Measurements from ENCODE around the gene TENM3.

Gene TENM3

GRCh38 chr4:182717788-182718583 lies 474.8 kb downstream of the TENM3 start:
- H3K4me1 ChIP-seq (ENCODE audit: control insufficient read depth, insufficient read depth, low read length): no peaks in the 10 kb centered on the region
- H3K9ac ChIP-seq (ENCODE audit: low read length in 2 of 2): no peak overlapping the region
- no peaks in the 10 kb centered on the region for H3K27me3 ChIP-seq (ENCODE audit: control insufficient read depth in 1 of 2, insufficient read depth in 2 of 2, low read length in 2 of 2)
- H3K27ac ChIP-seq (ENCODE audit: low read length): no peak overlapping the region
- no peaks in the 10 kb centered on the region for H3K9me3 ChIP-seq (ENCODE audit: control insufficient read depth in 2 of 2, low read length in 2 of 2)
- no peaks in the 10 kb centered on the region for H3K36me3 ChIP-seq (ENCODE audit: control insufficient read depth in 2 of 2, insufficient read depth in 2 of 2, low read length in 2 of 2)
- H3K4me3 ChIP-seq (ENCODE audit: low read length in 2 of 2): no peak overlapping the region

GRCh38 chr4:182724414-182724813 lies 481.2 kb downstream of the TENM3 start:
- Histone ChIP-seq H3K9ac (ENCODE audit: low read length in 2 of 2) (no peak overlapping the region), H3K27ac (ENCODE audit: low read length) (no peak overlapping the region), H3K4me3 (ENCODE audit: low read length in 2 of 2) (no peak overlapping the region), H3K27me3 (ENCODE audit: control insufficient read depth in 1 of 2, insufficient read depth in 2 of 2, low read length in 2 of 2) (no peaks in the 10 kb centered on the region), H3K4me1 (ENCODE audit: control insufficient read depth, insufficient read depth, low read length) (no peaks in the 10 kb centered on the region), H3K9me3 (ENCODE audit: control insufficient read depth in 2 of 2, low read length in 2 of 2) (no peaks in the 10 kb centered on the region), H3K36me3 (ENCODE audit: control insufficient read depth in 2 of 2, insufficient read depth in 2 of 2, low read length in 2 of 2) (no peaks in the 10 kb centered on the region)

DNA sequence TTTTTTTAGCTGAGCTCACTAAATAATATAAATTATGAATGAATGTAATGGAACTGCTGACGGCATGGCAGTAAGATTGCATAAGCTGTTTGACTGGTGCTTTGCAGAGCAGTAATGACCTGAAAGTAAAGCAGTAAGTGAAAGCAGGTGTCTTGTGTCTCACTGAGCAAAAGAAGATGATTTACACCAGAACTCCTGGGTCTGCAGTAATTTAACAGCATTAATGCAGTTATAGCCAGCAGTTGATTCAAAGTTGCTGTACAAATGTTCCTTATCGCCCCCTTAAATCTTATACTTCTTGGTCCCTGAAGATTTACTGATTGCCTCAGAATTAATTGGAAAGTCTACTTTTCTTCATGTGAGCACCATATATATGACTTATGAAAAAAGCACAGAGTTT lies 486.3 kb downstream of the TENM3 start:
- Histone ChIP-seq H3K9ac (ENCODE audit: low read length in 2 of 2) (no peak overlapping the region), H3K27me3 (ENCODE audit: control insufficient read depth in 1 of 2, insufficient read depth in 2 of 2, low read length in 2 of 2) (no peaks in the 10 kb centered on the region), H3K4me3 (ENCODE audit: low read length in 2 of 2) (no peak overlapping the region), H3K9me3 (ENCODE audit: control insufficient read depth in 2 of 2, low read length in 2 of 2) (no peaks in the 10 kb centered on the region), H3K4me1 (ENCODE audit: control insufficient read depth, insufficient read depth, low read length) (no peaks in the 10 kb centered on the region), H3K36me3 (ENCODE audit: control insufficient read depth in 2 of 2, insufficient read depth in 2 of 2, low read length in 2 of 2) (no peaks in the 10 kb centered on the region), H3K27ac (ENCODE audit: low read length) (no peak overlapping the region)

DNA sequence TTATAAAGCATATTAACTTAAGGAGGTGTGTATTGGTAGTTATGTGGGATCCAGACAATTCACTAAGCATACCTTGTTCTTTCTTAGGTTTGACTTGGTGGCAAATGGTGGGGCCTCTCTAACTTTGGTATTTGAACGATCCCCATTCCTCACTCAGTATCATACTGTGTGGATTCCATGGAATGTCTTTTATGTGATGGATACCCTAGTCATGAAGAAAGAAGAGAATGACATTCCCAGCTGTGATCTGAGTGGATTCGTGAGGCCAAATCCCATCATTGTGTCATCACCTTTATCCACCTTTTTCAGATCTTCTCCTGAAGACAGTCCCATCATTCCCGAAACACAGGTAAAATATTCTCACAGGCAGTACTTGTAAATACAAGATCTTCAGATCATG lies 487.6 kb downstream of the TENM3 start:
- Histone ChIP-seq H3K9me3 (ENCODE audit: control insufficient read depth in 2 of 2, low read length in 2 of 2) (no peaks in the 10 kb centered on the region), H3K27ac (ENCODE audit: low read length) (no peak overlapping the region)

GRCh38 chr4:182736207-182736606 lies 493.0 kb downstream of the TENM3 start:
- no peak overlapping the region for H3K4me3 ChIP-seq (ENCODE audit: low read length in 2 of 2)
- no peaks in the 10 kb centered on the region for H3K36me3 ChIP-seq (ENCODE audit: control insufficient read depth in 2 of 2, insufficient read depth in 2 of 2, low read length in 2 of 2)
- no peaks in the 10 kb centered on the region for H3K27me3 ChIP-seq (ENCODE audit: control insufficient read depth in 1 of 2, insufficient read depth in 2 of 2, low read length in 2 of 2)
- H3K9ac ChIP-seq (ENCODE audit: low read length in 2 of 2): no peak overlapping the region
- H3K27ac ChIP-seq (ENCODE audit: low read length): no peak overlapping the region
- H3K9me3 ChIP-seq (ENCODE audit: control insufficient read depth in 2 of 2, low read length in 2 of 2): no peaks in the 10 kb centered on the region
- H3K4me1 ChIP-seq (ENCODE audit: control insufficient read depth, insufficient read depth, low read length): no peaks in the 10 kb centered on the region

More for the DNA sequence above, 487.6 kb downstream of the TENM3 start:
- Histone ChIP-seq H3K9ac (ENCODE audit: low read length in 2 of 2) (no peak overlapping the region), H3K4me3 (ENCODE audit: low read length in 2 of 2) (no peak overlapping the region), H3K36me3 (ENCODE audit: control insufficient read depth in 2 of 2, insufficient read depth in 2 of 2, low read length in 2 of 2) (no peaks in the 10 kb centered on the region), H3K4me1 (ENCODE audit: control insufficient read depth, insufficient read depth, low read length) (no peaks in the 10 kb centered on the region), H3K27me3 (ENCODE audit: control insufficient read depth in 1 of 2, insufficient read depth in 2 of 2, low read length in 2 of 2) (no peaks in the 10 kb centered on the region)

DNA sequence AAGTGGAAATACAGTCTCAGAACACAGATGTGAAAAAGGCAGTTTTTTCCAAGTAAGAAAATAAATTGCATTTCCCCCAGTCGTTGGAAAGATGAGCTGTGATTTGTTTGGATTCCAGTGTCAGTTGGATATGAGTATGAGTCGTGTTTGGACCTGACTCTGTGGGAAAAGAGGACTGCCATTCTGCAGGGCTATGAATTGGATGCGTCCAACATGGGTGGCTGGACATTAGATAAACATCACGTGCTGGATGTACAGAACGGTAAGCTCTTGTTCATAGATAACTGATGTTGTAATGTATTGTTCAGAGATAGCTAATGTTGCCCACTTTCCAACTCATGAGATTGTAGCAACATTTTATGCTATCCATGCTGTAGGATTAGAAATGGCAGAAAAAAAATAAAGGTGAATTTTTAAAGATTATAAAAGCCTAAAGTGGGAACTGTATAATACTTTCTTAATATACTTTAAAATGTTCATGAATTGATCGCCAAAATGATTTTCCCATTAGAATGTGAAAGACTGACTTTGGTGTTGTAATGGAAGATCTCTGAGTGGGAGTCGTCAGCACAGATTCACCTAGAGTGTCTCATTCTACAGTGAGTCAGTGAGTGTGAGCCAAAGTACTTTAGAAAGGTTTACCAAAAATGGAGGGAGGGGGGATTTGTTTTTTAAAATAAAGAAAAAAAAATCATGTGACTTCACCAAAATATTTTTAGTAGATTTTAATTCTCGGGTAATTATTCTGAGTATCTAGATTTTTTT lies 495.3 kb downstream of the TENM3 start:
- no peaks in the 10 kb centered on the region for H3K36me3 ChIP-seq (ENCODE audit: control insufficient read depth in 2 of 2, insufficient read depth in 2 of 2, low read length in 2 of 2)
- H3K27ac ChIP-seq (ENCODE audit: low read length): no peak overlapping the region
- H3K4me3 ChIP-seq (ENCODE audit: low read length in 2 of 2): no peak overlapping the region
- no peaks in the 10 kb centered on the region for H3K9me3 ChIP-seq (ENCODE audit: control insufficient read depth in 2 of 2, low read length in 2 of 2)
- no peaks in the 10 kb centered on the region for H3K27me3 ChIP-seq (ENCODE audit: control insufficient read depth in 1 of 2, insufficient read depth in 2 of 2, low read length in 2 of 2)
- no peaks in the 10 kb centered on the region for H3K4me1 ChIP-seq (ENCODE audit: control insufficient read depth, insufficient read depth, low read length)
- H3K9ac ChIP-seq (ENCODE audit: low read length in 2 of 2): no peak overlapping the region

DNA sequence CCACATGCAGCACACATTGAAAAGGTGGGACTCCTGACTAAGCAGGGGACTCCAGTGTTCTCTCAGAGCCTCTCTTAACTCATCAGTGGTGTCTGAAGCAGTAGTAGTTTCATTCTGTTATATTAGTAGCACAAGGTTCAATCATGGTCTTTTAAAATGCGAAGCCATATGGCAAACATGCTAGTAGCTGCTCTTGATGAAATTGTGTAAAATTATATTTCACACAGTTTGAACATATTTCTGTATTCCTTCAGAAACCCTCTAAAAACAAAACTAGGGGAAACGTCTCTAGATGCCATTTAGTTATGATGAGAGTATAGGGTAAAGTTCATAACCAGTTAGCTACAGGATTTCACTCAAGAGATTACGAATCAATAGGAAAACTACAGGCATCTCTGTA lies 497.1 kb downstream of the TENM3 start:
- Histone ChIP-seq H3K4me1 (ENCODE audit: control insufficient read depth, insufficient read depth, low read length) (no peaks in the 10 kb centered on the region), H3K9me3 (ENCODE audit: control insufficient read depth in 2 of 2, low read length in 2 of 2) (no peaks in the 10 kb centered on the region), H3K27ac (ENCODE audit: low read length) (no peak overlapping the region), H3K4me3 (ENCODE audit: low read length in 2 of 2) (no peak overlapping the region), H3K9ac (ENCODE audit: low read length in 2 of 2) (no peak overlapping the region), H3K36me3 (ENCODE audit: control insufficient read depth in 2 of 2, insufficient read depth in 2 of 2, low read length in 2 of 2) (no peaks in the 10 kb centered on the region), H3K27me3 (ENCODE audit: control insufficient read depth in 1 of 2, insufficient read depth in 2 of 2, low read length in 2 of 2) (no peaks in the 10 kb centered on the region)

DNA sequence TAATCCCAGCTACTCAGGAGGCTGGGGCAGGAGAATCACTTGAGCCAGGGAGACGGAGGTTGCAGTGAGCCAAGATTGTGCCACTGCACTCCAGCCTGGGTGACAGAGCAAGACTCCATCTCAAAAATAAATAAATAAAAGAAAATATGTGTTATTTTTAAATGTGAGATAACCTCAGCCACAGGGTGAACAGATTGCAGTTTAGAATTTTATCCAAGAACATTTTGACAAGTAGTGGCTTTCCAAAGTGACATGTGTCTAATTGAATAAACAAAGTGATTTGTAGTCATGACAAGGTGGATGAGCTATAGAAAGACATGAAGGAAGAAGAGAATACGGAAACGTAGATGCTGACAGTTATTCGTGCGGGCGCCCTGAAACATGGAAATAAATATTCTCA lies 497.9 kb downstream of the TENM3 start:
- no peaks in the 10 kb centered on the region for H3K9me3 ChIP-seq (ENCODE audit: control insufficient read depth in 2 of 2, low read length in 2 of 2)
- no peak overlapping the region for H3K4me3 ChIP-seq (ENCODE audit: low read length in 2 of 2)
- H3K4me1 ChIP-seq (ENCODE audit: control insufficient read depth, insufficient read depth, low read length): no peaks in the 10 kb centered on the region
- no peak overlapping the region for H3K9ac ChIP-seq (ENCODE audit: low read length in 2 of 2)
- no peaks in the 10 kb centered on the region for H3K36me3 ChIP-seq (ENCODE audit: control insufficient read depth in 2 of 2, insufficient read depth in 2 of 2, low read length in 2 of 2)
- no peak overlapping the region for H3K27ac ChIP-seq (ENCODE audit: low read length)
- H3K27me3 ChIP-seq (ENCODE audit: control insufficient read depth in 1 of 2, insufficient read depth in 2 of 2, low read length in 2 of 2): no peaks in the 10 kb centered on the region

- Histone ChIP-seq H3K4me1 (ENCODE audit: control insufficient read depth, insufficient read depth, low read length) (no peaks in the 10 kb centered on the region), H3K27ac (ENCODE audit: low read length) (no peak overlapping the region), H3K9me3 (ENCODE audit: control insufficient read depth in 2 of 2, low read length in 2 of 2) (no peaks in the 10 kb centered on the region), H3K9ac (ENCODE audit: low read length in 2 of 2) (no peak overlapping the region), H3K36me3 (ENCODE audit: control insufficient read depth in 2 of 2, insufficient read depth in 2 of 2, low read length in 2 of 2) (no peaks in the 10 kb centered on the region), H3K27me3 (ENCODE audit: control insufficient read depth in 1 of 2, insufficient read depth in 2 of 2, low read length in 2 of 2) (no peaks in the 10 kb centered on the region), H3K4me3 (ENCODE audit: low read length in 2 of 2) (no peak overlapping the region)
Measured at GRCh38 chr4:182741914-182742313, 498.7 kb downstream of the TENM3 start.

- Histone ChIP-seq H3K36me3 (ENCODE audit: control insufficient read depth in 2 of 2, insufficient read depth in 2 of 2, low read length in 2 of 2) (no peaks in the 10 kb centered on the region), H3K4me3 (ENCODE audit: low read length in 2 of 2) (no peak overlapping the region), H3K9me3 (ENCODE audit: control insufficient read depth in 2 of 2, low read length in 2 of 2) (no peaks in the 10 kb centered on the region), H3K9ac (ENCODE audit: low read length in 2 of 2) (no peak overlapping the region), H3K4me1 (ENCODE audit: control insufficient read depth, insufficient read depth, low read length) (no peaks in the 10 kb centered on the region), H3K27ac (ENCODE audit: low read length) (no peak overlapping the region), H3K27me3 (ENCODE audit: control insufficient read depth in 1 of 2, insufficient read depth in 2 of 2, low read length in 2 of 2) (no peaks in the 10 kb centered on the region)
Measured at GRCh38 chr4:182743815-182744214, 500.6 kb downstream of the TENM3 start.

- H3K36me3 ChIP-seq (ENCODE audit: control insufficient read depth in 2 of 2, insufficient read depth in 2 of 2, low read length in 2 of 2): no peaks in the 10 kb centered on the region
- H3K27me3 ChIP-seq (ENCODE audit: control insufficient read depth in 1 of 2, insufficient read depth in 2 of 2, low read length in 2 of 2): no peaks in the 10 kb centered on the region
- no peak overlapping the region for H3K4me3 ChIP-seq (ENCODE audit: low read length in 2 of 2)
- H3K9me3 ChIP-seq (ENCODE audit: control insufficient read depth in 2 of 2, low read length in 2 of 2): no peaks in the 10 kb centered on the region
- H3K4me1 ChIP-seq (ENCODE audit: control insufficient read depth, insufficient read depth, low read length): no peaks in the 10 kb centered on the region
- no peak overlapping the region for H3K27ac ChIP-seq (ENCODE audit: low read length)
- H3K9ac ChIP-seq (ENCODE audit: low read length in 2 of 2): no peak overlapping the region
Measured at GRCh38 chr4:182745237-182745636, 502.0 kb downstream of the TENM3 start.
